ENCODE measurements around the gene UPP2.

The UPP2 gene

GRCh38 chr2:158178646-158179045 is 77.0 kb downstream of the UPP2 start:
- no peak for TF ChIP-seq FOXP2 (optimal IDR thresholded peaks at IDR 0.05; ENCODE audit: borderline replicate concordance, extremely low read depth, extremely low read length, insufficient read depth)
- TF ChIP-seq SIN3A (IDR thresholded peaks at IDR 0.05; ENCODE audit: borderline replicate concordance, insufficient read depth, low read length) = no peak
- TF ChIP-seq REST (IDR thresholded peaks at IDR 0.05; ENCODE audit: insufficient read depth in 1 of 2, low read depth in 2 of 2, low read length in 2 of 2) = no peak
- TF ChIP-seq POLR2AphosphoS5 (IDR thresholded peaks at IDR 0.05; ENCODE audit: low read depth, low read length) = no peak
- TF ChIP-seq TAF1 (IDR thresholded peaks at IDR 0.05; ENCODE audit: borderline replicate concordance, insufficient read depth, low read length) = no peak

DNA sequence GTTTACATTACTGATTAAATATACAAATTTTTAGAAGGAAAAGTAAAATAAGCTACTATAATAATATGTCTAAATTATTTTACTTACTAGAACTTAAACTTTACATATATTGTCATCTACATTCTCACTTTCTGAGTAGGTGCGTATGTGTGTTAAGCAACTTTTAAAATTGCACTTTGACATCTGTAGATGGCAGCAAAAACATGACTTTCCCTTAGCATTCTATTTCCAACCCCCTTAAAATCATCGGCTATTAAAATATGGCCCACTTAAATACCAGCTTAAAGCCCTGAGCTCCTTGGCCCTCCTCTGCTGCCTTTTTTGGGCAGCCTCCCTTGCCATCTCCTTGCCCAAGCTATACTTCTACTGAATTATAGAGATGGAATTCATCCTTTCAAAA is 78.0 kb downstream of the UPP2 start:
- TF ChIP-seq TAF1 (IDR thresholded peaks at IDR 0.05; ENCODE audit: borderline replicate concordance, insufficient read depth, low read length) (no peak), FOXP2 (optimal IDR thresholded peaks at IDR 0.05; ENCODE audit: borderline replicate concordance, extremely low read depth, extremely low read length, insufficient read depth) (no peak), SIN3A (IDR thresholded peaks at IDR 0.05; ENCODE audit: borderline replicate concordance, insufficient read depth, low read length) (no peak), REST (IDR thresholded peaks at IDR 0.05; ENCODE audit: insufficient read depth in 1 of 2, low read depth in 2 of 2, low read length in 2 of 2) (no peak), POLR2AphosphoS5 (IDR thresholded peaks at IDR 0.05; ENCODE audit: low read depth, low read length) (no peak)

- TF ChIP-seq REST (IDR thresholded peaks at IDR 0.05; ENCODE audit: insufficient read depth in 1 of 2, low read depth in 2 of 2, low read length in 2 of 2) (no peak), SIN3A (IDR thresholded peaks at IDR 0.05; ENCODE audit: borderline replicate concordance, insufficient read depth, low read length) (no peak), FOXP2 (optimal IDR thresholded peaks at IDR 0.05; ENCODE audit: borderline replicate concordance, extremely low read depth, extremely low read length, insufficient read depth) (no peak), POLR2AphosphoS5 (IDR thresholded peaks at IDR 0.05; ENCODE audit: low read depth, low read length) (no peak), TAF1 (IDR thresholded peaks at IDR 0.05; ENCODE audit: borderline replicate concordance, insufficient read depth, low read length) (no peak)
These were observed 79.5 kb downstream of the UPP2 start for GRCh38 chr2:158181171-158181570.

DNA sequence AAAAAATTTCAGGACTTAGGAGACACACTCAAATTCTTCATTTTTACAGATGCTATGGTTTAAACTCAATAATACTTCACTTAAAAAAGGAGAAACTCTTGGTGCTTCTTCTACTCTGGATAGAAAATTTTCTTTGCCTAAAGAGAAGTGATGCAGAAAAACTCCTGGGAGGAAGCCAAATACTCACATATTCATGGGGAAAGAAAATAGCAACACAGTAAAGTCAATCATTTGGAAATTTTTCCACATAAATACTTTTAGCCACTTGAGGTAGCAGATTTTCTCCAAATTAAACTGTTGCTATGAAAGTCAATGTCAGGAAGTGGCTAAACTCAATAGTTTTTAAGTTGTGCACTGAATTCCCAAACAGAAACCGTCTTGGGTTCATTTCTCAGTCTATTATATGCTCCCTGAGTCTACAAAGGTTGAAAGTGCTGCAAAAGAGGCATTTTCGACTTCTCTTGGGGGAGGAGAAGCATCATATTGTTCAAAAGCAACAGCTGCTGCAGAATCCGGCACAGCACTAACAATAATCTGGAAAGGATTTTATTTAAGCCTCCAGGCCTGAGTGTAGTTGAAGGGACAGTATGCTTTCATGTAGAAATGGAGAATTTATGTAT is 81.1 kb downstream of the UPP2 start:
- no peak for TF ChIP-seq FOXP2 (optimal IDR thresholded peaks at IDR 0.05; ENCODE audit: borderline replicate concordance, extremely low read depth, extremely low read length, insufficient read depth)
- no peak for TF ChIP-seq POLR2AphosphoS5 (IDR thresholded peaks at IDR 0.05; ENCODE audit: low read depth, low read length)
- no peak for TF ChIP-seq SIN3A (IDR thresholded peaks at IDR 0.05; ENCODE audit: borderline replicate concordance, insufficient read depth, low read length)
- no peak for TF ChIP-seq TAF1 (IDR thresholded peaks at IDR 0.05; ENCODE audit: borderline replicate concordance, insufficient read depth, low read length)
- TF ChIP-seq REST (IDR thresholded peaks at IDR 0.05; ENCODE audit: insufficient read depth in 1 of 2, low read depth in 2 of 2, low read length in 2 of 2) = no peak

Data from PFSK-1 (cell line).